ENCODE measurements around the gene USP40.

DNA sequence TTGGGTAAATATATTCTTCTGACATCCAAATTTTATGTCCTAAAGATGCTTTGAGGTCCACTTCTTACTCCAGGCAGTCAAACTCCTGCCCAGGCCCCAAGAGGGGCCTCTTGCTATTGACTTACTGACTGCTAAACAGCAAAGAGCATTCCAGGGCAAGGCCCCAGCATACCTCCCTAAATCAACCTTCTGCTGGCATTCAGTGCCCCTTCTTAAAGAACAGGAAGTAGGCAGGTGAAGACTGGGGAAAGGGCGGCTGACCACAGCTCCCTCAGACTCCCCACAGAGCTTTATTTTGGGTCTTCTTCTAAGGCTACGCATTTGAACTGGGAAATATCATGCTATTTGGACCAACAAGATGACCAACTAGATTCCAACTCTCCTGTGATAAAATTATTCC, 68.9 kb downstream of the USP40 start:
- TF ChIP-seq, protein P1, sequence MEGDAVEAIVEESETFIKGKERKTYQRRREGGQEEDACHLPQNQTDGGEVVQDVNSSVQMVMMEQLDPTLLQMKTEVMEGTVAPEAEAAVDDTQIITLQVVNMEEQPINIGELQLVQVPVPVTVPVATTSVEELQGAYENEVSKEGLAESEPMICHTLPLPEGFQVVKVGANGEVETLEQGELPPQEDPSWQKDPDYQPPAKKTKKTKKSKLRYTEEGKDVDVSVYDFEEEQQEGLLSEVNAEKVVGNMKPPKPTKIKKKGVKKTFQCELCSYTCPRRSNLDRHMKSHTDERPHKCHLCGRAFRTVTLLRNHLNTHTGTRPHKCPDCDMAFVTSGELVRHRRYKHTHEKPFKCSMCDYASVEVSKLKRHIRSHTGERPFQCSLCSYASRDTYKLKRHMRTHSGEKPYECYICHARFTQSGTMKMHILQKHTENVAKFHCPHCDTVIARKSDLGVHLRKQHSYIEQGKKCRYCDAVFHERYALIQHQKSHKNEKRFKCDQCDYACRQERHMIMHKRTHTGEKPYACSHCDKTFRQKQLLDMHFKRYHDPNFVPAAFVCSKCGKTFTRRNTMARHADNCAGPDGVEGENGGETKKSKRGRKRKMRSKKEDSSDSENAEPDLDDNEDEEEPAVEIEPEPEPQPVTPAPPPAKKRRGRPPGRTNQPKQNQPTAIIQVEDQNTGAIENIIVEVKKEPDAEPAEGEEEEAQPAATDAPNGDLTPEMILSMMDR (conservative IDR thresholded peaks at IDR 0.05; ENCODE audit: low read length) = no peak
- no peak for TF ChIP-seq EZH2phosphoT487 (IDR thresholded peaks at IDR 0.05; ENCODE audit: borderline replicate concordance)

All from Loucy (cell line).